DOHH2 (cell line): ENCODE results near the gene SENP3.
A peak's percentile ranks its signal among the peaks of the same experiment; 100 is the strongest.

Source experiments
- H3F3A ChIP-seq: fragments of 200-600 bp; sonication (generic), shearing (Covaris generic); 2 replicates; pipeline ENCODE4 v1.6.0; 2016; ENCODE audit warnings: antibody characterized with exemption, mild to moderate bottlenecking; ENCODE audit not compliant: control insufficient read depth, insufficient read depth
- H3K27ac ChIP-seq: fragments of 200-600 bp; sonication (generic); 2 replicates; pipeline ENCODE4 v1.5.1; 2014; ENCODE audit warnings: low read depth, mild to moderate bottlenecking, low read length, moderate library complexity
- H3K27me3 ChIP-seq: fragments of 200-600 bp; sonication (generic); 2 replicates; pipeline ENCODE4 v1.6.1; 2014; ENCODE audit warnings: mild to moderate bottlenecking, low read length, mixed read lengths; ENCODE audit not compliant: control insufficient read depth
- H3K36me3 ChIP-seq: fragments of 200-600 bp; sonication (generic); 2 replicates; pipeline ENCODE4 v1.6.1; 2014; ENCODE audit warnings: mild to moderate bottlenecking, low read length, moderate library complexity, mixed read lengths; ENCODE audit not compliant: control insufficient read depth
- H3K4me1 ChIP-seq: fragments of 200-600 bp; sonication (generic); 2 replicates; pipeline ENCODE4 v1.6.1; 2014; ENCODE audit warnings: mild to moderate bottlenecking, low read length, mixed read lengths; ENCODE audit not compliant: control insufficient read depth
- H3K4me2 ChIP-seq: fragments of 200-600 bp; sonication (generic); 2 replicates; pipeline ENCODE4 v1.6.0; 2014; ENCODE audit warnings: mild to moderate bottlenecking, low read length, moderate library complexity
- H3K4me3 ChIP-seq: fragments of 200-600 bp; sonication (generic); 2 replicates; pipeline ENCODE4 v1.5.1; 2014; ENCODE audit warnings: mild to moderate bottlenecking, low read length, mixed read lengths
- H3K79me2 ChIP-seq: fragments of 200-600 bp; sonication (generic); 2 replicates; pipeline ENCODE4 v1.6.1; 2014; ENCODE audit warnings: mild to moderate bottlenecking, low read length, mixed read lengths; ENCODE audit not compliant: control insufficient read depth
- H3K9me2 ChIP-seq: fragments of 200-600 bp; sonication (generic); replicated peaks from 2 replicates; pipeline ENCODE4 v1.6.1; 2014; ENCODE audit warnings: mild to moderate bottlenecking, low read length, mixed read lengths; ENCODE audit not compliant: control insufficient read depth
- H3K9me3 ChIP-seq: fragments of 200-600 bp; sonication (generic); 2 replicates; pipeline ENCODE4 v1.6.1; 2014; ENCODE audit warnings: antibody characterized with exemption, low read length, mixed read lengths; ENCODE audit not compliant: control insufficient read depth, insufficient read depth
- H4K20me1 ChIP-seq: fragments of 200-600 bp; sonication (generic); 2 replicates; pipeline ENCODE4 v1.6.0; 2014; ENCODE audit warnings: low read depth, mild to moderate bottlenecking, antibody characterized with exemption, low read length, moderate library complexity; ENCODE audit not compliant: control insufficient read depth, insufficient read depth
- CTCF ChIP-seq: fragments of 200-600 bp; sonication (generic); IDR thresholded peaks from one replicate; pipeline ENCODE4 v1.5.1; 2014; ENCODE audit warnings: antibody characterized with exemption, mild to moderate bottlenecking, low read depth, low read length; ENCODE audit not compliant: poor library complexity, severe bottlenecking
- EZH2phosphoT487 ChIP-seq: fragments of 200-600 bp; sonication (generic); IDR thresholded peaks from 2 replicates; pipeline ENCODE4 v1.6.1; 2017; ENCODE audit warnings: borderline replicate concordance, mild to moderate bottlenecking, antibody characterized with exemption, low read length, moderate library complexity, mixed read lengths

The SENP3 gene

GRCh38 chr17:7569571-7569970, 7.9 kb downstream of the SENP3 start:
- no peak for TF ChIP-seq EZH2phosphoT487
- no peak for TF ChIP-seq CTCF
- Histone ChIP-seq H3K27ac (no peak overlapping the region), H3K36me3 (peaks cover 82% of the 10 kb centered on the region), H4K20me1 (peaks cover 13% of the 10 kb centered on the region), H3K9me3 (no peaks in the 10 kb centered on the region), H3K79me2 (peaks cover 59% of the 10 kb centered on the region), H3K4me1 (peaks cover 25% of the 10 kb centered on the region), H3K27me3 (no peaks in the 10 kb centered on the region), H3F3A (peaks cover 35% of the 10 kb centered on the region), H3K9me2 (no peaks in the 10 kb centered on the region), H3K4me3 (no peak overlapping the region), H3K4me2 (no peak overlapping the region)

- H3K4me2 ChIP-seq, result peak overlapping the region; percentile 60; the same call in 1 of the 2 replicates
- no peaks in the 10 kb centered on the region for H3K27me3 ChIP-seq
- peaks cover 59% of the 10 kb centered on the region for H3K79me2 ChIP-seq
- H3K36me3 ChIP-seq, result peaks cover 82% of the 10 kb centered on the region
- H3K9me2 ChIP-seq, result no peaks in the 10 kb centered on the region
- no peak overlapping the region for H3K4me3 ChIP-seq
- H3K27ac ChIP-seq, result peak overlapping the region; percentile 6; the same call in 1 of the 2 replicates
- TF ChIP-seq CTCF (no peak), EZH2phosphoT487 (no peak)
- no peaks in the 10 kb centered on the region for H3K9me3 ChIP-seq
- H3K4me1 ChIP-seq, result peaks cover 33% of the 10 kb centered on the region
- peaks cover 42% of the 10 kb centered on the region for H3F3A ChIP-seq
- H4K20me1 ChIP-seq, result peaks cover 21% of the 10 kb centered on the region
Observed at GRCh38 chr17:7570351-7570750, 8.6 kb downstream of the SENP3 start.

- H3F3A ChIP-seq, result peaks cover 59% of the 10 kb centered on the region
- peak overlapping the region; percentile 98 for H3K4me3 ChIP-seq
- no peaks in the 10 kb centered on the region for H3K27me3 ChIP-seq
- peaks cover 52% of the 10 kb centered on the region for H3K4me1 ChIP-seq
- peak overlapping the region; percentile 97 for H3K4me2 ChIP-seq
- H3K9me3 ChIP-seq, result no peaks in the 10 kb centered on the region
- H4K20me1 ChIP-seq, result peaks cover 31% of the 10 kb centered on the region
- peaks cover 86% of the 10 kb centered on the region for H3K36me3 ChIP-seq
- no peak for TF ChIP-seq CTCF
- no peak for TF ChIP-seq EZH2phosphoT487
- H3K27ac ChIP-seq, result peak overlapping the region; percentile 75
- H3K9me2 ChIP-seq, result no peaks in the 10 kb centered on the region
- H3K79me2 ChIP-seq, result peaks cover 58% of the 10 kb centered on the region
Observed at GRCh38 chr17:7572338-7572587, 10.5 kb downstream of the SENP3 start.

GRCh38 chr17:7572588-7573323, 11.0 kb downstream of the SENP3 start:
- peak overlapping the region; percentile 92 for H3K27ac ChIP-seq
- H4K20me1 ChIP-seq, result peaks cover 31% of the 10 kb centered on the region
- peak overlapping the region; percentile 98 for H3K4me2 ChIP-seq
- no peaks in the 10 kb centered on the region for H3K9me2 ChIP-seq
- H3K27me3 ChIP-seq, result no peaks in the 10 kb centered on the region
- peaks cover 57% of the 10 kb centered on the region for H3K4me1 ChIP-seq
- TF ChIP-seq EZH2phosphoT487 (no peak), CTCF (no peak)
- H3K36me3 ChIP-seq, result peaks cover 86% of the 10 kb centered on the region
- peaks cover 63% of the 10 kb centered on the region for H3F3A ChIP-seq
- peaks cover 55% of the 10 kb centered on the region for H3K79me2 ChIP-seq
- no peaks in the 10 kb centered on the region for H3K9me3 ChIP-seq
- H3K4me3 ChIP-seq, result peak overlapping the region; percentile 91
